Hepatocyte (in vitro differentiated cells): Measurements from ENCODE around the gene CEACAM6. TPM values are rescaled to one million over a fixed set of nuclear protein-coding genes. Genes with fewer than 3 reads are reported as not detected.
"Not testable (repeated sequence)": the region's sequence is repeated elsewhere in the genome, so short reads cannot be mapped to it uniquely, and the experiment has no call there.

Source experiments
- DNase-seq: peaks from one replicate; pipeline ENCODE4 v3.0.0-alpha.2; 2016; ENCODE audit warnings: low spot score
- H2AFZ ChIP-seq: fragments of 200-600 bp; sonication (generic); 2 replicates; pipeline ENCODE4 v1.6.0; 2016; ENCODE audit warnings: antibody characterized with exemption, mild to moderate bottlenecking
- H3K27ac ChIP-seq: fragments of 200-600 bp; sonication (generic); 2 replicates; pipeline ENCODE4 v1.5.1; 2016; ENCODE audit warnings: mild to moderate bottlenecking
- H3K27me3 ChIP-seq: fragments of 200-600 bp; sonication (generic); 2 replicates; pipeline ENCODE4 v1.6.1; 2016
- H3K36me3 ChIP-seq: fragments of 200-600 bp; sonication (generic); replicated peaks from 2 replicates; pipeline ENCODE4 v1.5.1; 2016; ENCODE audit warnings: low read depth; ENCODE audit not compliant: insufficient read depth
- H3K4me1 ChIP-seq: fragments of 200-600 bp; sonication (generic); 2 replicates; pipeline ENCODE4 v1.5.1; 2016; ENCODE audit warnings: mild to moderate bottlenecking, moderate library complexity; ENCODE audit not compliant: insufficient read depth
- H3K4me2 ChIP-seq: fragments of 200-600 bp; sonication (generic); 2 replicates; pipeline ENCODE4 v1.6.0; 2016
- H3K4me3 ChIP-seq: fragments of 200-600 bp; sonication (generic); 2 replicates; pipeline ENCODE4 v1.5.1; 2016; ENCODE audit warnings: mild to moderate bottlenecking
- H3K79me2 ChIP-seq: fragments of 200-600 bp; sonication (generic); 2 replicates; pipeline ENCODE4 v1.6.0; 2017; ENCODE audit warnings: mild to moderate bottlenecking
- H3K9me2 ChIP-seq: fragments of 200-600 bp; sonication (generic); replicated peaks from 2 replicates; pipeline ENCODE4 v1.6.0; 2017; ENCODE audit warnings: mild to moderate bottlenecking; ENCODE audit not compliant: insufficient read depth
- H3K9me3 ChIP-seq: fragments of 200-600 bp; sonication (generic); 2 replicates; pipeline ENCODE4 v1.5.1; 2016; ENCODE audit warnings: low read depth, mild to moderate bottlenecking
- H4K20me1 ChIP-seq: fragments of 200-600 bp; sonication (generic); 2 replicates; pipeline ENCODE4 v1.6.0; 2016; ENCODE audit warnings: mild to moderate bottlenecking; ENCODE audit not compliant: insufficient read depth, poor library complexity, severe bottlenecking
- CTCF ChIP-seq: fragments of 200-600 bp; sonication (generic); IDR thresholded peaks from 2 replicates; pipeline ENCODE4 v1.5.1; 2016; ENCODE audit warnings: antibody characterized with exemption, mild to moderate bottlenecking; ENCODE audit not compliant: poor library complexity
- EZH2 ChIP-seq: fragments of 200-600 bp; sonication (generic); IDR thresholded peaks from 2 replicates; pipeline ENCODE4 v1.6.1; 2016; ENCODE audit warnings: antibody characterized with exemption, mild to moderate bottlenecking, borderline replicate concordance
- EZH2phosphoT487 ChIP-seq: fragments of 200-600 bp; sonication (generic); IDR thresholded peaks from one replicate; pipeline ENCODE4 v1.6.1; 2018; ENCODE audit warnings: antibody characterized with exemption, mild to moderate bottlenecking, low read depth, moderate library complexity; ENCODE audit not compliant: unreplicated experiment, severe bottlenecking
- WGBS: methylation state at CpG from one replicate; pipeline ENCODE4 v1.1.6; 2016; ENCODE audit warnings: low lambda C conversion rate; ENCODE audit errors: missing lambda C conversion rate; 5-methylcytosine and 5-hydroxymethylcytosine counted together
- polyA plus RNA-seq: library from polyadenylated mRNA; unstranded; fragments of >200 nt; fragmentation: Nextera tagmentation; extraction: Ambion mirVana; gene quantifications from 2 replicates; pipeline ENCODE4 v1.2.1, GENCODE V29; 2016
- total RNA-seq: library from RNA; depleted of rRNA; stranded (reverse); fragments of >200 nt; gene quantifications from 2 replicates; pipeline ENCODE4 v1.2.3, GENCODE V29; 2014

CEACAM6 gene
- total and polyA plus RNA-seq, 2 experiments from 2014 or later = 4.5 to 7.9 TPM

DNA sequence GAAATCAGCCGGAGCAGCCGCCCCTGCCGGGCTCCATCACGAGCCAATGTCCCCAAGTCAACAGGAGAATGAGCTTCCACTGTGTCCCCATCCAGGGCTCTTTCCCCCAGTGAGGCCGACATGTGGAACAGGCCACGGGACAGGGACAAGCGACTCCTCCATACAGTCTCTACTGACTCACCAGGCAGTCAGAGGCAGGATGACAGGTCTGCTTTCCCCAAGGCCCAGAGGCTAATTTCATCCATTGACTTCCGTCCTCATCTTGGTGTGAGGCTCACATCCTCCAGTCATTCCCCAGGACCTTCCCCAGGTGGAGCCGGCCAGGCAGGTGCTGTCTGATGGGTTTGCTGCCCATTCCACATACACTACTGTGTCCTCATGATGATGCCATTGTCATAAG lies 3.5 kb downstream of the CEACAM6 start:
- Histone ChIP-seq H2AFZ (no peak overlapping the region), H3K4me2 (no peak overlapping the region), H3K27ac (no peak overlapping the region), H3K9me2 (no peaks in the 10 kb centered on the region), H3K79me2 (no peaks in the 10 kb centered on the region), H3K36me3 (no peaks in the 10 kb centered on the region), H3K4me1 (no peaks in the 10 kb centered on the region), H3K4me3 (no peak overlapping the region), H3K9me3 (no peaks in the 10 kb centered on the region), H3K27me3 (no peaks in the 10 kb centered on the region), H4K20me1 (no peaks in the 10 kb centered on the region)
- TF ChIP-seq CTCF (no peak), EZH2 (no peak)
- 77% methylated on average over 9 of the region's 9 CpGs for WGBS
- no peak for DNase-seq

DNA sequence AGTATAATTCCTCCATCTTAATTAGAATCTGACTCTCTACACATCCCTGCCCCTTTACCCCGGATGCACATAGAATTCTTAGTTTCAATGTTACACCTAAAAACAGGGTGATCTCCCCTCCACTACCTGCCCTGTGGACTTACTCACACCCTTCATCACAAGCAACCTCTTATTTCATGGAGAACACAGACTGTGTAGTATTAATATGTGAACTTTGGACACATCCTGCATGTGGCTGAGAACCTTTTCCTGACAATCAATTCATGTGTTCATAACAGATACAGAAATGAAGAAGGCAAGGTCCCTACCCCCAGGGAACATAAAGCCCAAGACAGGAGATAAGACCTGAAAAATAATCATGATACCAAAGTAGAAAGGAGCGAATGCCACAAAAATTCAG lies 11.8 kb downstream of the CEACAM6 start:
- Histone ChIP-seq H3K27me3 (no peaks in the 10 kb centered on the region), H3K9me3 (no peaks in the 10 kb centered on the region), H3K4me3 (no peak overlapping the region), H4K20me1 (no peaks in the 10 kb centered on the region), H3K4me1 (no peaks in the 10 kb centered on the region), H3K4me2 (no peak overlapping the region), H3K27ac (no peak overlapping the region), H3K79me2 (no peaks in the 10 kb centered on the region), H3K9me2 (no peaks in the 10 kb centered on the region), H3K36me3 (no peaks in the 10 kb centered on the region), H2AFZ (no peak overlapping the region)
- no peak for DNase-seq
- TF ChIP-seq CTCF = no peak
- no peak for TF ChIP-seq EZH2phosphoT487
- no peak for TF ChIP-seq EZH2
- WGBS = 68% methylated on average over 2 of the region's 2 CpGs

GRCh38 chr19:41768105-41768504 lies 12.8 kb downstream of the CEACAM6 start:
- not testable (repeated sequence) for H2AFZ ChIP-seq, H3K36me3 ChIP-seq, H3K4me1 ChIP-seq, H3K79me2 ChIP-seq, H3K27me3 ChIP-seq, DNase-seq, H4K20me1 ChIP-seq, H3K4me2 ChIP-seq, H3K4me3 ChIP-seq, H3K9me2 ChIP-seq, H3K27ac ChIP-seq, H3K9me3 ChIP-seq
- 74% methylated on average over 5 of the region's 5 CpGs for WGBS

DNA sequence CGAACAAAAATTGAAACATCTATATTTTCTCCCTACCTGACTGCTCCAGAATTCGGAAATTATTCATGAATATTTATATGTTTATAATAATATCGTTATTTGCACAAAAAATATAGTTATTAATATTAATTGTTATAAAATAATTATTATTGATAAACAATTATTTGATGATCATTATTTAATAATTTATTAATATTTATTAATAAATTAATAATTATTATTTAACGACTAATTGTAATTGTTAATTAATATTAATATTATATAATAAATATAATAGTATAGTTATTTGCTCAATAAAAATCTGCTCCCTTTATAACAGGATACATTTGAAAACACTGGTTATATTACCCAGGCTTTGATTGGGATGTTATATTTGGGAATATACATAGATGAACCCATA lies 14.3 kb downstream of the CEACAM6 start:
- no peak overlapping the region for H3K4me3 ChIP-seq
- H3K36me3 ChIP-seq = no peaks in the 10 kb centered on the region
- H3K9me2 ChIP-seq = no peaks in the 10 kb centered on the region
- H3K9me3 ChIP-seq = no peaks in the 10 kb centered on the region
- H2AFZ ChIP-seq = no peak overlapping the region
- no peaks in the 10 kb centered on the region for H3K27me3 ChIP-seq
- no peak overlapping the region for H3K4me2 ChIP-seq
- no peaks in the 10 kb centered on the region for H4K20me1 ChIP-seq
- no peak for DNase-seq
- 82% methylated on average over 4 of the region's 4 CpGs for WGBS
- no peaks in the 10 kb centered on the region for H3K4me1 ChIP-seq
- no peak overlapping the region for H3K27ac ChIP-seq
- no peak for TF ChIP-seq EZH2phosphoT487
- no peak for TF ChIP-seq CTCF
- TF ChIP-seq EZH2 = no peak
- H3K79me2 ChIP-seq = no peaks in the 10 kb centered on the region
